Measurements from ENCODE around the gene WNK3.

Gene WNK3

GRCh38 chrX:54248309-54248708, 109.5 kb downstream of the WNK3 start:
- no peak for FAIRE-seq
- DNase-seq (ENCODE audit: extremely low spot score, insufficient read length, low read depth): no peak

GRCh38 chrX:54246866-54247265, 111.0 kb downstream of the WNK3 start:
- FAIRE-seq (no peak), DNase-seq (ENCODE audit: extremely low spot score, insufficient read length, low read depth) (no peak)

GRCh38 chrX:54238588-54238987, 119.3 kb downstream of the WNK3 start:
- FAIRE-seq (peak; percentile 57), DNase-seq (ENCODE audit: extremely low spot score, insufficient read length, low read depth) (no peak)

GRCh38 chrX:54237014-54237413, 120.8 kb downstream of the WNK3 start:
- DNase-seq (ENCODE audit: extremely low spot score, insufficient read length, low read depth) (no peak), FAIRE-seq (no peak)

GRCh38 chrX:54230435-54231148, 127.3 kb downstream of the WNK3 start:
- FAIRE-seq: no peak
- DNase-seq (ENCODE audit: extremely low spot score, insufficient read length, low read depth): no peak

GRCh38 chrX:54223581-54223980, 134.3 kb downstream of the WNK3 start:
- no peak for DNase-seq (ENCODE audit: extremely low spot score, insufficient read length, low read depth)
- no peak for FAIRE-seq

GRCh38 chrX:54213603-54214002, 144.2 kb downstream of the WNK3 start:
- DNase-seq (ENCODE audit: extremely low spot score, insufficient read length, low read depth) (no peak), FAIRE-seq (no peak)

- DNase-seq (ENCODE audit: extremely low spot score, insufficient read length, low read depth) (no peak), FAIRE-seq (no peak)
These were observed 149.3 kb downstream of the WNK3 start for GRCh38 chrX:54208531-54208930.

GRCh38 chrX:54198262-54198661, 159.6 kb downstream of the WNK3 start:
- no peak for DNase-seq (ENCODE audit: extremely low spot score, insufficient read length, low read depth)
- no peak for FAIRE-seq

- peak; percentile 56 for FAIRE-seq
- no peak for DNase-seq (ENCODE audit: extremely low spot score, insufficient read length, low read depth)
These were observed 162.8 kb downstream of the WNK3 start for GRCh38 chrX:54194982-54195588.

- FAIRE-seq (no peak), DNase-seq (ENCODE audit: extremely low spot score, insufficient read length, low read depth) (no peak)
These were observed 164.6 kb downstream of the WNK3 start for GRCh38 chrX:54193085-54193821.

- DNase-seq (ENCODE audit: extremely low spot score, insufficient read length, low read depth) (no peak), FAIRE-seq (peak; percentile 45)
These were observed 173.4 kb downstream of the WNK3 start for GRCh38 chrX:54184474-54184873.

GRCh38 chrX:54182864-54183613, 174.8 kb downstream of the WNK3 start, which contains the start of gene FAM120C:
TSS of gene FAM120C (minus strand) at chrX:54183254. CDS start at chrX:54183198, 56 bp downstream.
- FAIRE-seq (peak; percentile 89), DNase-seq (ENCODE audit: extremely low spot score, insufficient read length, low read depth) (peak; percentile 50)

- DNase-seq (ENCODE audit: extremely low spot score, insufficient read length, low read depth) (no peak), FAIRE-seq (peak; percentile 89)
These were observed 175.5 kb downstream of the WNK3 start for GRCh38 chrX:54182194-54182863.

GRCh38 chrX:54181202-54181953, 176.5 kb downstream of the WNK3 start:
- DNase-seq (ENCODE audit: extremely low spot score, insufficient read length, low read depth): no peak
- FAIRE-seq: peak; percentile 57

- DNase-seq (ENCODE audit: extremely low spot score, insufficient read length, low read depth) (no peak), FAIRE-seq (peak; percentile 70)
These were observed 177.4 kb downstream of the WNK3 start for GRCh38 chrX:54180403-54180802.

- DNase-seq (ENCODE audit: extremely low spot score, insufficient read length, low read depth): no peak
- FAIRE-seq: peak; percentile 12
These were observed 179.5 kb downstream of the WNK3 start for GRCh38 chrX:54178100-54178940.

GRCh38 chrX:54177306-54177705, 180.5 kb downstream of the WNK3 start:
- DNase-seq (ENCODE audit: extremely low spot score, insufficient read length, low read depth) (no peak), FAIRE-seq (no peak)
